SIG-M5 treated with dmso at 0.1 percent for 504 hours (cell line): ENCODE data around the gene PKD1L1.
"Not testable (repeated sequence)": the region's sequence is repeated elsewhere in the genome, so short reads cannot be mapped to it uniquely, and the experiment has no call there.

Experiments used
- DNase-seq: peaks from one replicate; lab custom pipeline; 2025; ENCODE audit not compliant: unreplicated experiment; lab: John Stamatoyannopoulos, UW

The PKD1L1 gene

DNA sequence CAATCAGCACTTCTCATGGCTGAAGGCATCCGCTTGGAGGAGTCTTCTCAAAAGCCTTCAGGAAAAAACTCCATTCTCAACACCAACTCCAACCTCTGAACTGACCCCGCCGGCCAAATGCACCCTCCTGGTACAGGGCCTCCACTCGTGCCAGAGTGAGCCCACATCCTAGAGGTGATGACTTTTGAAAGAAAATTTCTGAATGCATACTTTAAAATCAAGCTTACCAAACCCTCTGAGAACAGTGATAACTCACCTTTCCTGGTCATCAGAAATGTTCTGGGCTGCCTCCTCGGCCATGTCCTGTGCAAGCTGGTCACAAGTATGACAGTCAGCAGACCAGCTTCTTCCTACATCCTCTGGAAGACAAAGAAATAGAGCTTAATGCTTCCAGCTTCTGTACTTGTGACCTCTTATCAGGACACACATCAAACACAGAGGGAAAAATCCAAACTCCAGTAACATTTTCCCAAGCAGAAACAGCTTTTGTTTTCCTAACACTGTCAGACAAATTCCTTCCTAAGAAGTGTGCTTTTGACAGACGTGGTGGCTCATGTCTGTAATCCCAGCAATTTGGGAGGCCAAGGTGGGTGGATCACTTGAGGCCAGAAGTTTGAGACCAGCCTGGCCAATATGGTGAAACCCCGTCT lies at the start of gene PKD1L1:
TSS of gene PKD1L1 (minus strand) at position 326 of the 650 bp plus-strand sequence. CDS start at position 300, 26 bp downstream.
- no peak for DNase-seq

GRCh38 chr7:47992446-47992845 lies 44.2 kb upstream of the PKD1L1 start:
- no peak for DNase-seq

- DNase-seq: peak; percentile 35
Observed at GRCh38 chr7:47991741-47992311, 43.6 kb upstream of the PKD1L1 start.

GRCh38 chr7:47991270-47991669 lies 43.0 kb upstream of the PKD1L1 start:
- DNase-seq: no peak

GRCh38 chr7:47990592-47990991 lies 42.3 kb upstream of the PKD1L1 start:
- no peak for DNase-seq

- not testable (repeated sequence) for DNase-seq
Observed at GRCh38 chr7:47989607-47990400, 41.5 kb upstream of the PKD1L1 start.

- DNase-seq: no peak
Observed at GRCh38 chr7:47988496-47989386, 40.5 kb upstream of the PKD1L1 start.

- no peak for DNase-seq
Observed at GRCh38 chr7:47982610-47983009, 34.3 kb upstream of the PKD1L1 start.

- not testable (repeated sequence) for DNase-seq
Observed at GRCh38 chr7:47980648-47981047, 32.4 kb upstream of the PKD1L1 start.

GRCh38 chr7:47979832-47980181 lies 31.5 kb upstream of the PKD1L1 start:
- no peak for DNase-seq

- DNase-seq: peak; percentile 85
Observed at GRCh38 chr7:47979145-47979831, 31.0 kb upstream of the PKD1L1 start, which contains the start of gene HUS1. Gene HUS1 (minus strand): TSS chr7:47979615. CDS start chr7:47979519, 96 bp downstream.

DNA sequence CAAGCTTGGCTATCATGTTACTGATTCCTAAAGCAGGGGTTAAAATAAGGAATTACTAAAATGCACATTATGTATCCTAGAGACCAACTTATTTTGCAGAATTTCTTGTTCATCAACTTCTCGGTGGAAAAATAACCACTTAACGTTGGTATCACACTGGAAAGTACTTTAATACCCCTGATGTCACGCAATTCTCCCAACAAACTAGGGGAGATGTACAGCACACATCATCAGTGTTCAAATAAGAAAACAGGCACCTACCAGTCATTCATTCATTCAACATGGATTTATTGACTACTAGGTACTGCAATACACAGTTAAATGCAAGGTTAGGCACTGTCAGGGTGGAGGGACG lies 30.5 kb upstream of the PKD1L1 start:
- no peak for DNase-seq

- DNase-seq: no peak
Observed at GRCh38 chr7:47973739-47974138, 25.5 kb upstream of the PKD1L1 start.

GRCh38 chr7:47970761-47971160 lies 22.5 kb upstream of the PKD1L1 start:
- DNase-seq: no peak

DNA sequence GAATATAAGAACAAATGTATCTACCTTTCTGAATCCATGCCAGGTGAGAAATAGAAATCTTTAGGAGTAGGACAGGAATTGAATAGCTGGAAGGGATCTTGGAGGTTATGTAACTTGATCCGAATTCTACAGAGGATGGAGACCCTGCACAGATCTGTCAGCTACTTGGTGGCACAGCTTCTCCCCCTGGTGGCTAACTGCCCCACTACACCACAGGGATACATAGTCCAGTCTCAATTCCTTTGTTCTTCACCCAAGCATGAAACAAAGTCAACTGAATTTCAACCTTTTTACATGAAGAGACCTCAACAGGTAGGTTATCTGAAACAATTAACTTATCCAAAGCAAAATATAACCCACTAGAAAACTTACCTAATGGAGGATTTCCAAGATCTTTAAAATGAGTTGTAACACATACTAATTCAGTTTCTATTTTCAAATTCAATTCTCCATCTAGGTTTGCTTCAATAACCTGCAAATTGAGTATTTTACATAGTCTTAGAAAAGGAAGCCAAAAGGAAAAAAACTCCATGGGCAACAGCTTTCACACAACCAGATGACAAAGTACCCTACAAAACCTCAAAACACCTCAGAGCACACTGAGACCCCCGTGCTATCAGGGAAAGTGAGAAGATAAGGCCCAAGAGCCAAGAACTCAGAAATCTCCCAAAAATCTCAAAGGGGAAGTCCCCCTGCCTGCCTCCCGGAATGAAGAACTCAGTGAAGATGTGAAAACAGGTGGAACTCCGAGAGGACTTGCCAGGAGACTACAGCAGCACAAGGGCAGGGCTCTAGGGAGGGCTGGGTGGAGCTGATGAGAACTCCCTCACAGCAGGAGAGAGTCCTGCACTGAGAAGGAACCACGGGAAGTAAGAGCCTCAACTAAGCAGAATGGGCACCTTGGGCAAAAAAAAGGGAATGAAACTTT lies 20.8 kb upstream of the PKD1L1 start:
- DNase-seq: peak; percentile 61

DNA sequence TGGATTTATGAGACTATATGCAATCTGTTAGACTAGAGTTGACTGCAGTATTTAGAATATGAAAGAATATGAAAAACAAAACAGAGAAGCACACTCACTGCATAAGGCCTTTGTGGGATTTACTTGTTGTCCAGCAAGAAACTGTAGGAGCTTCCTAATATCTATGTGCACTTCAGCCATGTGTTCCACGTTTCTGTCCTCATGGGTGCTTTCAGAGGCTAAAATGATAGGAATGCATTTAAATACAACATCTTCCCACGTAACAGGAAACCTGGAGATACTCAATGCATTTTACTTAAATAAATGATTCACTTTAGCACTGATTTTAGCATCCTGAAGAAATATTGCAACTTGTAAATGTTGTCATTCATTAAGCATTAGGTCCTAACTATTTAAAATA lies 19.4 kb upstream of the PKD1L1 start:
- DNase-seq: no peak

DNA sequence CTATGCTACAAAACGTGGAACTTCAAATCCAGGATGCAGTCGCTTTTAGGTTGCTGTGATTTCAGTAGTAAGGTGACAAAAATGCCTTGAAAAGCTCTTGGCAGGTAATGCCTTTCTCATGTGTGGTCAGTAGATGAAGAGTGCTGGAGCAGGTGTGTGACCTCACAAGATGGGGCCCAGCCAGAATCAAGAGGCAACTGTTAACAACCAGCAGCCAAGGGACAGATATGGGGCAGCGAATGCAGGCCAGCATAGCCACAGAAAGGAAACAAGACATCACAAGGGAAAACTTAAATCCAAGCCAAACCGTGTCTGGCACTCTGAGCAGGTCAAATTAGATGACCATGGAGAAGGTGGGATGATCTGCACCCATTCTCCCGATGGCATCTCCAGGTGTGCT lies 18.9 kb upstream of the PKD1L1 start:
- DNase-seq: no peak

DNA sequence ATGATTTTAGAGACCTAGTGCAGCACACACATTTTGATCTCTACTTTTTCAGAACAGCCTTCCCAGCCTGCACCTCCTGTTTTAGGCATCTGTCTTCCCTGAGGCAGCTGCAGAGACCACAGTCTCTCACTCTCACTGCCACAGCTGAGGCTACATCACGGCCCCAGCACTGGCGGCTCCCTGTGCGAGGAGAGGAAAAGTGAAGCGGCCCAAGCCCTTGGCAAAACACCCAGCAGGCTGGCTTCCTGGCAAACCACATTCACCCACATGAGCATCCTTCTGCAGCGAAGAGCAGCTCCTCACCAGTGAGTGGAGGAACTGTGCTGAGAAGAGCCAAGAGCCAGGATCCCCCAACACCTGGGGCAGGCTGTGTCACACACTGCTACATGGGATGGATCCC lies 17.2 kb upstream of the PKD1L1 start:
- no peak for DNase-seq

GRCh38 chr7:47962262-47962661 lies 14.0 kb upstream of the PKD1L1 start:
- no peak for DNase-seq

DNA sequence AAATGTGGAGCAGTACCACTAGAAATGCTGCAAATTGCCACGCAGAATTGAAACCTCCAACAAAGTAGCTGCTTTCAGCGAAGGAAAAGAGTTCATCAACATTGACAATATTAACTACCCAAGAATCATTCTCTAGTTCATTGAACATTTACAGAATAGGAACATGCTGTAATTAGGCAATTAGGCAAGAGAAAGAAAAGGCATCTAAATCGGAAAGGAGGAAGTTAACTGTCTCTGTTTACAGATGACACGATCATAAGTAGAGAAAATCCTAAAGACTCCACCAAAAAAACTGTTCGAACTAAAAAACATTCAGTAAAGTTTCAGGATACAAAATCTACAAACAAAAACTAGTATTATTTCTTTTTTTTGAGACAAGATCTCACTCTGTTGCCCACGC lies 8.9 kb upstream of the PKD1L1 start:
- DNase-seq: peak; percentile 5
